Keratinocyte (primary cell): ENCODE data around the gene AKAP8L. TPM values are rescaled to one million over a fixed set of nuclear protein-coding genes. Genes with fewer than 3 reads are reported as not detected.
"Not testable (repeated sequence)": the region's sequence is repeated elsewhere in the genome, so short reads cannot be mapped to it uniquely, and the experiment has no call there.

Experiments
- DNase-seq: peaks from one replicate; pipeline ENCODE4 v3.0.0-alpha.2; 2011; ENCODE audit warnings: low read depth, missing footprints, low spot score
- FAIRE-seq: peaks from 2 replicates; lab custom pipeline; 2011; peaks lifted over from hg19 to GRCh38; lab: Jason Lieb, UNC
- H2AFZ ChIP-seq: 2 replicates; pipeline ENCODE4 v1.6.0; 2012; ENCODE audit warnings: low read length, control low read depth, inconsistent platforms; ENCODE audit not compliant: control insufficient read depth
- H3K27ac ChIP-seq: 2 replicates; pipeline ENCODE4 v1.5.1; 2011; ENCODE audit warnings: low read length; ENCODE audit not compliant: control insufficient read depth, insufficient read depth
- H3K27me3 ChIP-seq: 3 replicates; pipeline ENCODE4 v1.6.0; 2011; ENCODE audit warnings: low read length; ENCODE audit not compliant: control insufficient read depth, insufficient read depth; ENCODE audit errors: extremely low read depth
- H3K36me3 ChIP-seq, 2 experiments: 2 replicates in 1 of 2; 3 replicates in 1 of 2; pipeline ENCODE4 v1.5.1; 2011; ENCODE audit warnings: low read length in 2 of 2, mild to moderate bottlenecking in 1 of 2; ENCODE audit not compliant: control insufficient read depth in 2 of 2, insufficient read depth in 2 of 2; ENCODE audit errors: extremely low read depth in 1 of 2
- H3K4me1 ChIP-seq: 3 replicates; pipeline ENCODE4 v1.5.1; 2011; ENCODE audit warnings: low read length; ENCODE audit not compliant: control insufficient read depth, insufficient read depth; ENCODE audit errors: extremely low read depth
- H3K4me2 ChIP-seq: 3 replicates; pipeline ENCODE4 v1.6.0; 2011; ENCODE audit warnings: low read depth, low read length; ENCODE audit not compliant: control insufficient read depth, insufficient read depth; ENCODE audit errors: extremely low read depth
- H3K4me3 ChIP-seq, 3 experiments: fragments of 200-600 bp in 1 of 3; sonication (generic) in 1 of 3; 2 replicates in 2 of 3; 3 replicates in 1 of 3; pipeline ENCODE4 v1.5.1; 2011 to 2016; ENCODE audit warnings: low read length in 3 of 3, mild to moderate bottlenecking in 3 of 3, control low read depth in 2 of 3, inconsistent platforms in 1 of 3, low read depth in 1 of 3, mixed read lengths in 1 of 3, mixed run types in 1 of 3, moderate library complexity in 1 of 3; ENCODE audit not compliant: control insufficient read depth in 2 of 3, insufficient read depth in 2 of 3; ENCODE audit errors: extremely low read depth in 1 of 3
- H3K79me2 ChIP-seq: 2 replicates; pipeline ENCODE4 v1.6.0; 2012; ENCODE audit warnings: low read length; ENCODE audit not compliant: control insufficient read depth, insufficient read depth
- H3K9ac ChIP-seq: 3 replicates; pipeline ENCODE4 v1.6.0; 2011; ENCODE audit warnings: low read length; ENCODE audit not compliant: control insufficient read depth, insufficient read depth; ENCODE audit errors: extremely low read depth
- H3K9me1 ChIP-seq: 3 replicates; pipeline ENCODE4 v1.6.0; 2011; ENCODE audit warnings: low read length; ENCODE audit not compliant: control insufficient read depth, insufficient read depth; ENCODE audit errors: extremely low read depth
- H3K9me3 ChIP-seq: 2 replicates; pipeline ENCODE4 v1.5.1; 2012; ENCODE audit warnings: low read depth, low read length; ENCODE audit not compliant: control insufficient read depth
- H4K20me1 ChIP-seq: 3 replicates; pipeline ENCODE4 v1.6.0; 2011; ENCODE audit warnings: low read length; ENCODE audit not compliant: control insufficient read depth, insufficient read depth; ENCODE audit errors: extremely low read depth
- EZH2 ChIP-seq: IDR thresholded peaks from one replicate; pipeline ENCODE4 v1.6.1; 2012; ENCODE audit warnings: inconsistent platforms, mild to moderate bottlenecking, low read length, moderate library complexity
- dilution Hi-C: fragments of 300-500 bp; cut with MboI; formaldehyde crosslinking; loops from one replicate; pipeline ENCODE4 v1.7.0; 2020; ENCODE audit warnings: low sequenced_read_pairs; ENCODE audit not compliant: extremely low pct_ligation_motif_present
- polyA plus RNA-seq, 5 experiments: library from polyadenylated mRNA; depleted of rRNA in 3 of 5; stranded (reverse) in 3 of 5; stranded (forward) in 1 of 5; unstranded in 1 of 5; fragments of >200 nt; gene quantifications; 1 replicate in 1 of 5; 2 replicates in 3 of 5; 3 replicates in 1 of 5; pipeline versions ENCODE4 v1.2.1 to v1.2.3, GENCODE V29; 2011 to 2012; ENCODE audit warnings: missing spikeins in 2 of 5, low read depth in 1 of 5, low replicate concordance in 1 of 5
- TF ChIP-seq, protein P1 (sequence below), 3 experiments: IDR thresholded peaks in 1 of 3; conservative IDR thresholded peaks in 1 of 3; optimal IDR thresholded peaks in 1 of 3; 2 replicates in 2 of 3; 3 replicates in 1 of 3; pipeline versions ENCODE3 to v1.5.1; 2011; ENCODE audit warnings: low read length in 3 of 3, mild to moderate bottlenecking in 3 of 3, moderate library complexity in 2 of 3, control low read depth in 1 of 3, inconsistent platforms in 1 of 3; ENCODE audit not compliant: insufficient read depth in 2 of 3; ENCODE audit errors: extremely low read depth in 1 of 3

The AKAP8L gene
- polyA plus RNA-seq, 1 donor (not counting 4 experiments of a cell fraction or from before 2014, with no cell fraction given) = 48.2 TPM

DNA sequence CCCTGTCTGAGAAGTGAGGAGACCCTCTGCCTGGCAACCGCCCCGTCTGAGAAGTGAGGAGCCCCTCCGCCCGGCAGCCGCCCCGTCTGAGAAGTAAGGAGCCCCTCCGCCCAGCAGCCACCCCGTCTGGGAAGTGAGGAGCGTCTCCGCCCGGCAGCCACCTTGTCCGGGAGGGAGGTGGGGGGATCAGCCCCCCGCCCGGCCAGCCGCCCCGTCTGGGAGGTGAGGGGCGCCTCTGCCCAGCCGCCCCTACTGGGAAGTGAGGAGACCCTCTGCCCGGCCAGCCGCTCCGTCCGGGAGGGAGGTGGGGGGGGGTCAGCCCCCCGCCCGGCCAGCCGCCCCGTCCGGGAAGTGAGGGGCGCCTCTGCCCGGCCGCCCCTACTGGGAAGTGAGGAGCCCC lies 55.7 kb downstream of the AKAP8L start:
- H3K9me3 ChIP-seq, dilution Hi-C loops, H3K27me3 ChIP-seq, H3K4me2 ChIP-seq, H3K79me2 ChIP-seq, H3K9me1 ChIP-seq, H2AFZ ChIP-seq, H3K27ac ChIP-seq, H3K4me1 ChIP-seq, FAIRE-seq, DNase-seq, H3K9ac ChIP-seq, H4K20me1 ChIP-seq, H3K4me3 ChIP-seq: not testable (repeated sequence)
- peaks cover 37 to 38% of the 10 kb centered on the region in 2 experiments for H3K36me3 ChIP-seq

GRCh38 chr19:15360015-15360414 lies 58.8 kb downstream of the AKAP8L start:
- H3K9me1 ChIP-seq, FAIRE-seq, H2AFZ ChIP-seq, dilution Hi-C loops, H3K27ac ChIP-seq, H3K27me3 ChIP-seq, DNase-seq, H3K4me1 ChIP-seq, H3K79me2 ChIP-seq, H3K9ac ChIP-seq, H3K9me3 ChIP-seq, H3K4me3 ChIP-seq, H4K20me1 ChIP-seq, H3K4me2 ChIP-seq: not testable (repeated sequence)
- peaks cover 41 to 42% of the 10 kb centered on the region in 2 experiments for H3K36me3 ChIP-seq

DNA sequence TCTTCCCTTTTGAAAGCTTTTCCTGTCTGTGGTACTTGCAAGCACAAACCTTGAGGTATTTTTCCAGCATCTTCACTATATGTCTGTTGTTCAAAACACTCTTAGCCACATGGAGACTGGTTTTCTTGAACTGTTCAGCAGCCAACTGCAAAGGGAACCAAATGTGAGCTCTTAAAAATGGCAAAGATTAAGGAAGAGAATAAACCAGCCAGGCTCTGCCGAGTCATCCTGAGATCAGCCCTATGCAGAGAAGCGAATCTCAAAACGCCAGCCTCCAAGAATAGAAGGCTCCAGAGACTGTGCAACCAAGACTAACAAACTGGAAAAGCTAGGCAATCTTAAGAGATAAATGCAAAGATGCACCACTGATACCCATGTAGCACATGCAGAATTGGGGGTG lies 59.9 kb downstream of the AKAP8L start:
- Histone ChIP-seq H3K36me3 (peaks cover 45 to 47% of the 10 kb centered on the region in 2 experiments), H3K4me3 (no peak overlapping the region), H3K27me3 (no peaks in the 10 kb centered on the region), H3K27ac (no peak overlapping the region), H3K9me1 (no peaks in the 10 kb centered on the region), H3K4me2 (no peak overlapping the region), H3K9me3 (no peaks in the 10 kb centered on the region), H2AFZ (no peak overlapping the region), H3K4me1 (no peaks in the 10 kb centered on the region), H3K79me2 (no peaks in the 10 kb centered on the region), H4K20me1 (no peaks in the 10 kb centered on the region), H3K9ac (no peak overlapping the region)
- TF ChIP-seq EZH2 = no peak
- TF ChIP-seq, protein P1, sequence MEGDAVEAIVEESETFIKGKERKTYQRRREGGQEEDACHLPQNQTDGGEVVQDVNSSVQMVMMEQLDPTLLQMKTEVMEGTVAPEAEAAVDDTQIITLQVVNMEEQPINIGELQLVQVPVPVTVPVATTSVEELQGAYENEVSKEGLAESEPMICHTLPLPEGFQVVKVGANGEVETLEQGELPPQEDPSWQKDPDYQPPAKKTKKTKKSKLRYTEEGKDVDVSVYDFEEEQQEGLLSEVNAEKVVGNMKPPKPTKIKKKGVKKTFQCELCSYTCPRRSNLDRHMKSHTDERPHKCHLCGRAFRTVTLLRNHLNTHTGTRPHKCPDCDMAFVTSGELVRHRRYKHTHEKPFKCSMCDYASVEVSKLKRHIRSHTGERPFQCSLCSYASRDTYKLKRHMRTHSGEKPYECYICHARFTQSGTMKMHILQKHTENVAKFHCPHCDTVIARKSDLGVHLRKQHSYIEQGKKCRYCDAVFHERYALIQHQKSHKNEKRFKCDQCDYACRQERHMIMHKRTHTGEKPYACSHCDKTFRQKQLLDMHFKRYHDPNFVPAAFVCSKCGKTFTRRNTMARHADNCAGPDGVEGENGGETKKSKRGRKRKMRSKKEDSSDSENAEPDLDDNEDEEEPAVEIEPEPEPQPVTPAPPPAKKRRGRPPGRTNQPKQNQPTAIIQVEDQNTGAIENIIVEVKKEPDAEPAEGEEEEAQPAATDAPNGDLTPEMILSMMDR (optimal IDR thresholded peaks at IDR 0.05 in 1 of 3, IDR thresholded peaks at IDR 0.05 in 1 of 3, conservative IDR thresholded peaks at IDR 0.05 in 1 of 3; ENCODE audit: extremely low read depth in 1 of 3, insufficient read depth in 2 of 3, low read length in 3 of 3) = no peak
- FAIRE-seq = no peak
- dilution Hi-C loops = no loop called here
- DNase-seq = no peak
